A549 treated with Hydrocortisone at 1 μM for 4 hours (cell line): ENCODE results near the gene COQ8A. TPM values are rescaled to one million over a fixed set of nuclear protein-coding genes. Genes with fewer than 3 reads are reported as not detected.

Source experiments
- total RNA-seq: library from RNA; stranded (reverse); fragments of 200-300 nt; extraction: Qiagen RNA extraction; gene quantifications from 5 replicates; pipeline ENCODE4 v1.2.3, GENCODE V29; 2022

Gene COQ8A
- 17.6 to 19.0 TPM (median 18.2 TPM) in 5 replicates for total RNA-seq

DNA sequence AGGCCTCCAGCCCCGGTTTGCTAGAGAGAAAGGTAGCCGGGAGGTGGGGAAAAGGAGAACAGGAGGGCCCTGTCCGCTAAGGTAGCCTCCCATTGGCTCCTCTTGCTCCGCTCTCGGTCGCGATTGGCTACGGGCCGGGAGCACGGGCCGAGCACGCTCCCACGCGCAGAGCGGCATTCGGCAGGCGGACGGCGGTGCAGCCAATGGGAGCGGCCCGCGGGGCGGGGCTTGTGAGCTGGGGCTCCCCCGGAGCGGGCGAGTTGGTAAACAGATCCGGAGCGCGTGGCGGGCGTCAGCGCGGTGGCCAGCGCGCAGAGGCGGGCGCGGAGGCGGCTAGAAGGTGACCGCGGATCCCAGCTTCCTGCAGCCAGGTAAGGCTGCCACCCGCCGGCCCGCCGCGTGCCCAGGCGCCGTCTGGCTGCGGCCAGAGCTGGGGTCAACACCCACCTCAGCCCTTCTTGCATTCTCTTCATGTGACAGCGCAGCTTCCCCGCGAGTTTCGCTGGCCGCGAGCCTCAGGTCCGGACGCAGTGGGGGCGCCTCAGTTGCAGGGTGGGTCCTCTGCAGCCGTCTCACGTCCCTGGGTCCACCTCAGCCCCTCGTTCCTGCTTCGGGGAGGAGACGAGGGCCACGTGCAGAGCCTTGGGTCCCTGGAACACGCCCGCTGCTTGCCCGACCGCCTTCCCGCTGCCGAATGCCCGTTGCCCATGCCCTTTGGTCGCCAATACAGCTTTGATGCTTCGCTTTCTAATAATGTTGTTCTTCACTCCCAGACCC lies at the start of gene COQ8A:
TSS of gene COQ8A (plus strand) at position 266 of the 777 bp plus-strand sequence. CDS start 21,092 bp downstream, outside the sequence.

Other genes starting within 250 kb of the COQ8A start
- gene ITPKB, start 201.0 kb upstream of the COQ8A start, total RNA-seq, result 1.9 to 3.0 TPM (median 2.6 TPM) in 5 replicates
- gene PSEN2, start 69.7 kb upstream of the COQ8A start, total RNA-seq, result 27.9 to 32.3 TPM (median 29.9 TPM) in 5 replicates